SK-N-SH treated with all-trans-retinoic acid at 6 μM for 48 hours (cell line): ENCODE results near the gene EN1.

Experiments used
- POU6F1 ChIP-seq: fragments of 250-450 bp; sonication (Bioruptor Pico); IDR thresholded peaks from 2 replicates; pipeline ENCODE4 v1.8.0; 2021; ENCODE audit warnings: low read depth, mild to moderate bottlenecking, moderate library complexity, borderline replicate concordance
- ZFP3 ChIP-seq: fragments of 250-450 bp; sonication (Bioruptor Pico); IDR thresholded peaks from 2 replicates; pipeline ENCODE4 v1.5.0; 2020; ENCODE audit warnings: mild to moderate bottlenecking, moderate library complexity
- ZNF565 ChIP-seq: fragments of 450-650 bp; formaldehyde crosslinking; conservative IDR thresholded peaks from 2 replicates; pipeline ENCODE4 v1.5.0; 2020; ENCODE audit warnings: low read depth, mild to moderate bottlenecking, moderate library complexity
- ZNF8 ChIP-seq: fragments of 450-650 bp; formaldehyde crosslinking; IDR thresholded peaks from 2 replicates; pipeline ENCODE4 v1.5.0; 2020; ENCODE audit warnings: mild to moderate bottlenecking, moderate library complexity
- TF ChIP-seq, protein P1 (sequence below): fragments of 250-450 bp; sonication (Bioruptor Pico); IDR thresholded peaks from 2 replicates; pipeline ENCODE4 v1.8.0; 2020; ENCODE audit warnings: mild to moderate bottlenecking, moderate library complexity, borderline replicate concordance
- TF ChIP-seq, protein P2 (sequence below): fragments of 250-450 bp; sonication (Bioruptor Pico); IDR thresholded peaks from 2 replicates; pipeline ENCODE4 v1.5.1; 2020; ENCODE audit warnings: low read depth, mild to moderate bottlenecking, moderate library complexity

GRCh38 chr2:118813601-118814339, 33.7 kb downstream of the EN1 start:
- TF ChIP-seq, protein P1, sequence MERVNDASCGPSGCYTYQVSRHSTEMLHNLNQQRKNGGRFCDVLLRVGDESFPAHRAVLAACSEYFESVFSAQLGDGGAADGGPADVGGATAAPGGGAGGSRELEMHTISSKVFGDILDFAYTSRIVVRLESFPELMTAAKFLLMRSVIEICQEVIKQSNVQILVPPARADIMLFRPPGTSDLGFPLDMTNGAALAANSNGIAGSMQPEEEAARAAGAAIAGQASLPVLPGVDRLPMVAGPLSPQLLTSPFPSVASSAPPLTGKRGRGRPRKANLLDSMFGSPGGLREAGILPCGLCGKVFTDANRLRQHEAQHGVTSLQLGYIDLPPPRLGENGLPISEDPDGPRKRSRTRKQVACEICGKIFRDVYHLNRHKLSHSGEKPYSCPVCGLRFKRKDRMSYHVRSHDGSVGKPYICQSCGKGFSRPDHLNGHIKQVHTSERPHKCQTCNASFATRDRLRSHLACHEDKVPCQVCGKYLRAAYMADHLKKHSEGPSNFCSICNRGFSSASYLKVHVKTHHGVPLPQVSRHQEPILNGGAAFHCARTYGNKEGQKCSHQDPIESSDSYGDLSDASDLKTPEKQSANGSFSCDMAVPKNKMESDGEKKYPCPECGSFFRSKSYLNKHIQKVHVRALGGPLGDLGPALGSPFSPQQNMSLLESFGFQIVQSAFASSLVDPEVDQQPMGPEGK (CRISPR knock-in tag): no peak
- no peak for TF ChIP-seq POU6F1
- no peak for TF ChIP-seq ZNF8 (CRISPR knock-in tag)
- TF ChIP-seq ZNF565 (CRISPR knock-in tag): no peak
- TF ChIP-seq, protein P2, sequence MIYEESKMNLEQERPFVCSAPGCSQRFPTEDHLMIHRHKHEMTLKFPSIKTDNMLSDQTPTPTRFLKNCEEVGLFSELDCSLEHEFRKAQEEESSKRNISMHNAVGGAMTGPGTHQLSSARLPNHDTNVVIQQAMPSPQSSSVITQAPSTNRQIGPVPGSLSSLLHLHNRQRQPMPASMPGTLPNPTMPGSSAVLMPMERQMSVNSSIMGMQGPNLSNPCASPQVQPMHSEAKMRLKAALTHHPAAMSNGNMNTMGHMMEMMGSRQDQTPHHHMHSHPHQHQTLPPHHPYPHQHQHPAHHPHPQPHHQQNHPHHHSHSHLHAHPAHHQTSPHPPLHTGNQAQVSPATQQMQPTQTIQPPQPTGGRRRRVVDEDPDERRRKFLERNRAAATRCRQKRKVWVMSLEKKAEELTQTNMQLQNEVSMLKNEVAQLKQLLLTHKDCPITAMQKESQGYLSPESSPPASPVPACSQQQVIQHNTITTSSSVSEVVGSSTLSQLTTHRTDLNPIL: no peak
- TF ChIP-seq ZFP3: no peak
